ENCODE measurements around the gene ERBIN.

DNA sequence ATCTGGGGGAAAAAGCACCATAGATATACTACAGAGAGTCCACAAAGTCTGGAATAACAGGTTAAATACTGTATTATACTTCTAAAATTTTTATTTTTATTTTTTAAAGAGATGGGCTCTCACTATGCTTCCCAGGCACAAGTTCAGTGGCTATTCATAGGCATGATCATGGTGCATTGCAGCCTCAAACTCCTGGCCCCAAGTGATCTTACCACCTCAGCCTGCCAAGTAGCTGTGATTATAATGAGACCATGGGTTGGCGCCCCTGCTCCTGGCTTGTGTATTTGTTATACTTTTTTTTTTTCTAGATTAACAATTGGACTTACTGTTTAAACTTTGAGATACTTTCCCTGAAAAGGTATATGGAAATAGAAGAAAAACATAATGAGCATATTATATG lies 25.9 kb downstream of the ERBIN start:
- no peak for TF ChIP-seq EZH2 (IDR thresholded peaks at IDR 0.05; ENCODE audit: insufficient read depth, poor library complexity, severe bottlenecking)
- no peak for TF ChIP-seq EZH2phosphoT487 (IDR thresholded peaks at IDR 0.05; ENCODE audit: insufficient read depth, low read depth)

Data from GM23248 (cell line).